Measurements from ENCODE around the gene SRCAP. TPM values are rescaled to one million over a fixed set of nuclear protein-coding genes. Genes with fewer than 3 reads are reported as not detected.
"Not testable (repeated sequence)": the region's sequence is repeated elsewhere in the genome, so short reads cannot be mapped to it uniquely, and the experiment has no call there.

The SRCAP gene
- total RNA-seq, 1 donor from 2014 or later = 18.1 TPM

- no peaks in the 10 kb centered on the region for H3K27me3 ChIP-seq (ENCODE audit: control insufficient read depth, insufficient read depth, low read length)
- H3K4me3 ChIP-seq (ENCODE audit: low read depth, low read length) = no peak overlapping the region
- H3K36me3 ChIP-seq (ENCODE audit: control insufficient read depth, insufficient read depth, low read length) = no peaks in the 10 kb centered on the region
- no peak for TF ChIP-seq CTCF (IDR thresholded peaks at IDR 0.05; ENCODE audit: insufficient read depth, low read length, poor library complexity, severe bottlenecking)
- DNase-seq (ENCODE audit: low read depth) = no peak
Measured at GRCh38 chr16:30692396-30693064, 6.4 kb upstream of the SRCAP start.

GRCh38 chr16:30694926-30695693 is 3.9 kb upstream of the SRCAP start:
- H3K4me3 ChIP-seq (ENCODE audit: low read depth, low read length) = no peak overlapping the region
- DNase-seq (ENCODE audit: low read depth) = no peak
- no peaks in the 10 kb centered on the region for H3K27me3 ChIP-seq (ENCODE audit: control insufficient read depth, insufficient read depth, low read length)

GRCh38 chr16:30696646-30697045 is 2.3 kb upstream of the SRCAP start:
- H3K27me3 ChIP-seq (ENCODE audit: control insufficient read depth, insufficient read depth, low read length); DNase-seq (ENCODE audit: low read depth); H3K36me3 ChIP-seq (ENCODE audit: control insufficient read depth, insufficient read depth, low read length); H3K4me3 ChIP-seq (ENCODE audit: low read depth, low read length): not testable (repeated sequence)

More at GRCh38 chr16:30694926-30695693, 3.9 kb upstream of the SRCAP start:
- TF ChIP-seq CTCF (IDR thresholded peaks at IDR 0.05; ENCODE audit: insufficient read depth, low read length, poor library complexity, severe bottlenecking) = no peak
- no peaks in the 10 kb centered on the region for H3K36me3 ChIP-seq (ENCODE audit: control insufficient read depth, insufficient read depth, low read length)

GRCh38 chr16:30697264-30698138 is 1.5 kb upstream of the SRCAP start:
- Histone ChIP-seq H3K4me3 (ENCODE audit: low read depth, low read length) (peak overlapping the region; percentile 99), H3K27me3 (ENCODE audit: control insufficient read depth, insufficient read depth, low read length) (no peaks in the 10 kb centered on the region), H3K36me3 (ENCODE audit: control insufficient read depth, insufficient read depth, low read length) (peaks cover 3% of the 10 kb centered on the region)
- TF ChIP-seq CTCF (IDR thresholded peaks at IDR 0.05; ENCODE audit: insufficient read depth, low read length, poor library complexity, severe bottlenecking) = no peak
- peak; percentile 69 for DNase-seq (ENCODE audit: low read depth)

GRCh38 chr16:30698139-30698815 is 694 bp upstream of the SRCAP start:
- Histone ChIP-seq H3K36me3 (ENCODE audit: control insufficient read depth, insufficient read depth, low read length) (peaks cover 3% of the 10 kb centered on the region), H3K27me3 (ENCODE audit: control insufficient read depth, insufficient read depth, low read length) (no peaks in the 10 kb centered on the region), H3K4me3 (ENCODE audit: low read depth, low read length) (peak overlapping the region; percentile 99)
- no peak for DNase-seq (ENCODE audit: low read depth)
- no peak for TF ChIP-seq CTCF (IDR thresholded peaks at IDR 0.05; ENCODE audit: insufficient read depth, low read length, poor library complexity, severe bottlenecking)
